NCI-H774 (cell line): ENCODE results near the gene OR51I2.

Experiments
- DNase-seq: peaks from one replicate; lab custom pipeline; 2025; lab: John Stamatoyannopoulos, UW

OR51I2 gene

GRCh38 chr11:5505363-5506048, 56.4 kb downstream of the OR51I2 start:
- DNase-seq: no peak
